SU-DHL-6 (cell line): ENCODE data around the gene GUF1.

ENCODE experiments used
- H2AFZ ChIP-seq: fragments of 200-600 bp; sonication (generic); 2 replicates; pipeline ENCODE4 v1.6.1; 2014; ENCODE audit warnings: low read depth, mild to moderate bottlenecking, moderate library complexity, mixed read lengths, antibody characterized with exemption, low read length; ENCODE audit not compliant: severe bottlenecking
- H3F3A ChIP-seq: fragments of 200-600 bp; shearing (Covaris generic); 2 replicates; pipeline ENCODE4 v1.6.0; 2016; ENCODE audit warnings: antibody characterized with exemption, mild to moderate bottlenecking; ENCODE audit not compliant: insufficient read depth
- H3K27ac ChIP-seq: fragments of 200-600 bp; sonication (generic); 2 replicates; pipeline ENCODE4 v1.5.1; 2016; ENCODE audit warnings: low read depth, mild to moderate bottlenecking, low read length, moderate library complexity, mixed read lengths
- H3K27me3 ChIP-seq: fragments of 200-600 bp; sonication (generic), shearing (Covaris generic); 2 replicates; pipeline ENCODE4 v1.6.0; 2014; ENCODE audit warnings: mild to moderate bottlenecking, low read length
- H3K36me3 ChIP-seq: fragments of 200-600 bp; sonication (generic); 2 replicates; pipeline ENCODE4 v1.6.1; 2014; ENCODE audit warnings: mild to moderate bottlenecking, low read length, mixed read lengths
- H3K4me2 ChIP-seq: fragments of 300-600, 200-600 bp; shearing (Covaris generic), sonication (generic); 2 replicates; pipeline ENCODE4 v1.6.0; 2014; ENCODE audit warnings: low read length, low read depth, mild to moderate bottlenecking; ENCODE audit not compliant: poor library complexity, severe bottlenecking
- H3K4me3 ChIP-seq: fragments of 200-600 bp; sonication (generic); 2 replicates; pipeline ENCODE4 v1.5.1; 2014; ENCODE audit warnings: antibody characterized with exemption, low read length, mild to moderate bottlenecking, mixed read lengths; ENCODE audit not compliant: insufficient read depth, poor library complexity, severe bottlenecking
- H3K79me2 ChIP-seq: fragments of 200-600 bp; sonication (generic); 2 replicates; pipeline ENCODE4 v1.6.1; 2014; ENCODE audit warnings: mild to moderate bottlenecking, low read length, moderate library complexity; ENCODE audit not compliant: insufficient read depth
- H3K9ac ChIP-seq: fragments of 200-600 bp; sonication (generic); 2 replicates; pipeline ENCODE4 v1.7.0; 2014; ENCODE audit warnings: mild to moderate bottlenecking, low read length
- H3K9me2 ChIP-seq: fragments of 200-600 bp; sonication (generic); replicated peaks from 2 replicates; pipeline ENCODE4 v1.6.1; 2014; ENCODE audit warnings: low read length; ENCODE audit not compliant: insufficient read depth
- H3K9me3 ChIP-seq: fragments of 200-600 bp; sonication (generic); 2 replicates; pipeline ENCODE4 v1.6.1; 2014; ENCODE audit warnings: low read length, mixed read lengths; ENCODE audit not compliant: insufficient read depth
- H4K20me1 ChIP-seq: fragments of 200-600 bp; sonication (generic); 2 replicates; pipeline ENCODE4 v1.6.1; 2014; ENCODE audit warnings: low read depth, mild to moderate bottlenecking, antibody characterized with exemption, low read length, moderate library complexity, mixed read lengths
- EZH2phosphoT487 ChIP-seq: fragments of 200-600 bp; sonication (generic), shearing (Covaris generic); conservative IDR thresholded peaks from 2 replicates; pipeline ENCODE4 v1.6.1; 2018; ENCODE audit warnings: mild to moderate bottlenecking, antibody characterized with exemption, low read length, moderate library complexity, mixed read lengths
- TF ChIP-seq, protein P1 (sequence below): fragments of 200-600 bp; sonication (generic); IDR thresholded peaks from one replicate; pipeline ENCODE4 v1.5.1; 2017; ENCODE audit warnings: antibody characterized with exemption, mild to moderate bottlenecking, low read length, moderate library complexity; ENCODE audit not compliant: insufficient read depth, poor library complexity, severe bottlenecking

GUF1 gene

DNA sequence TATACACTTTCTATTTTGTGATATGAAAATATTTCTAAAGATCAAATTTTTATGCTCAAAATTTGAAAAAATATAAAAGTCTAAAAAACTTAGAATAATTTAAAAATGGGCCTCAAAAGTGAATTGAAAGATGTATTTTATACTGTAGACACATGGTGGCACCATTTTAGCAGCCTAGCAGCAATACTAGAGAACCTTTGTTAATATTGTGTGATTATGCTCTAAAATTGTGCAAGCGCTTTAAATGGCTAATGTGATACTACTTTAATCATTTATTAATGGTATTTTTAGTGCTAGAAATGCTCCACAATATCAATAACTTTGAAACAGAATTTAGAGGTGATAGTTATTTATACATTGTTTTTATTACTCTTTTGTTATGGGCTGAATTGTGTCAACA lies 3.7 kb upstream of the GUF1 start:
- Histone ChIP-seq H2AFZ (no peak overlapping the region), H3K9ac (no peak overlapping the region), H4K20me1 (no peaks in the 10 kb centered on the region), H3K79me2 (peaks cover 12% of the 10 kb centered on the region), H3K4me3 (no peak overlapping the region), H3K9me2 (no peaks in the 10 kb centered on the region), H3K36me3 (no peaks in the 10 kb centered on the region), H3F3A (no peaks in the 10 kb centered on the region), H3K27me3 (no peaks in the 10 kb centered on the region), H3K9me3 (no peaks in the 10 kb centered on the region), H3K27ac (no peak overlapping the region), H3K4me2 (no peak overlapping the region)
- no peak for TF ChIP-seq EZH2phosphoT487
- TF ChIP-seq, protein P1, sequence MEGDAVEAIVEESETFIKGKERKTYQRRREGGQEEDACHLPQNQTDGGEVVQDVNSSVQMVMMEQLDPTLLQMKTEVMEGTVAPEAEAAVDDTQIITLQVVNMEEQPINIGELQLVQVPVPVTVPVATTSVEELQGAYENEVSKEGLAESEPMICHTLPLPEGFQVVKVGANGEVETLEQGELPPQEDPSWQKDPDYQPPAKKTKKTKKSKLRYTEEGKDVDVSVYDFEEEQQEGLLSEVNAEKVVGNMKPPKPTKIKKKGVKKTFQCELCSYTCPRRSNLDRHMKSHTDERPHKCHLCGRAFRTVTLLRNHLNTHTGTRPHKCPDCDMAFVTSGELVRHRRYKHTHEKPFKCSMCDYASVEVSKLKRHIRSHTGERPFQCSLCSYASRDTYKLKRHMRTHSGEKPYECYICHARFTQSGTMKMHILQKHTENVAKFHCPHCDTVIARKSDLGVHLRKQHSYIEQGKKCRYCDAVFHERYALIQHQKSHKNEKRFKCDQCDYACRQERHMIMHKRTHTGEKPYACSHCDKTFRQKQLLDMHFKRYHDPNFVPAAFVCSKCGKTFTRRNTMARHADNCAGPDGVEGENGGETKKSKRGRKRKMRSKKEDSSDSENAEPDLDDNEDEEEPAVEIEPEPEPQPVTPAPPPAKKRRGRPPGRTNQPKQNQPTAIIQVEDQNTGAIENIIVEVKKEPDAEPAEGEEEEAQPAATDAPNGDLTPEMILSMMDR = no peak

DNA sequence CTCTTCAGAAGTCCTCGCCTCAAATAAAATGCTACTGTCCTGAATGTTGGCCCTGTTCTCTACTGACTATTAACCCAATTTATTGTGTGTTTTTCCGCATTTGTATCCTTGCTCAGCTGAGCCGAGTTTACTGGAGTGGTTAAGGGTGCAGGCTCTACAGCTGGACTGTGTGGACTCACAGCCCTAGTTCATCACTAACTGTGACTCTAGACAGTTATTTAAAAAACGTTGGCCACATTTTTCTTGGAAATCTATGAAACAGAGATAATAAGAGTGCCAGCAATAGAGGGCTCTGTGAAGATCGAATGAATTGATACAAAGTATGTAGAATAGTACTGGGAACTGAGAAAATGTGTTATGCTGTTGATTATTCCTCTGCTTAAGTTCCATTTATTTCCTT lies 2.9 kb upstream of the GUF1 start:
- H3F3A ChIP-seq = peaks cover 2% of the 10 kb centered on the region; the same call in 1 of the 2 replicates
- H2AFZ ChIP-seq = no peak overlapping the region
- H3K4me2 ChIP-seq = no peak overlapping the region
- no peaks in the 10 kb centered on the region for H3K9me3 ChIP-seq
- H3K9ac ChIP-seq = no peak overlapping the region
- no peaks in the 10 kb centered on the region for H3K27me3 ChIP-seq
- H3K4me3 ChIP-seq = no peak overlapping the region
- no peaks in the 10 kb centered on the region; the same call in 1 of the 2 replicates for H4K20me1 ChIP-seq
- no peak for TF ChIP-seq EZH2phosphoT487
- TF ChIP-seq, protein P1 = no peak
- no peaks in the 10 kb centered on the region for H3K36me3 ChIP-seq
- H3K79me2 ChIP-seq = peaks cover 21% of the 10 kb centered on the region
- no peaks in the 10 kb centered on the region for H3K9me2 ChIP-seq
- H3K27ac ChIP-seq = no peak overlapping the region

DNA sequence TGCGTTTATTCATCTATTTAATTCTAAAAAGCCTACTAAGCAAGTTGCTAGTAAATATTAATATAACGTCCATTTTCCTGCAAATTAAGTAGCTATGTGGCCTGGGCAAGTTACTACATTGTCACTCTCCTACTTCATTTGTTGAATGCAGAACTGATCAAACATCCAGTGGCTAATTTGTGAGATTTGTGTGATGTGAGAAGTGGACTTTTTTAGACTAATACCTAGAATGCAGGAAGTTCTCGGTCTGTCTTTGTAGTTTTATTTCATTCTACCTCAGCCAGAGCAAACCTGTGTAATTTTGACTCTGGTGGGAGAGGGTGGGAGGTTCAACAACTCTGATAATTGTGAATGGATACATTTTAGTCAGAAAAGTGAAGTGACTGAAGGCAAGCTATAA lies 840 bp downstream of the GUF1 start:
- Histone ChIP-seq H2AFZ (peak overlapping the region; percentile 97), H3K9ac (peak overlapping the region; percentile 86), H3K27me3 (no peaks in the 10 kb centered on the region), H3K4me3 (peak overlapping the region; percentile 77), H3K79me2 (peaks cover 37% of the 10 kb centered on the region), H3K36me3 (peaks cover 26% of the 10 kb centered on the region), H3K9me2 (no peaks in the 10 kb centered on the region), H3K9me3 (no peaks in the 10 kb centered on the region), H3F3A (peaks cover 9% of the 10 kb centered on the region; the same call in 1 of the 2 replicates), H3K4me2 (peak overlapping the region; percentile 91), H4K20me1 (no peaks in the 10 kb centered on the region; the same call in 1 of the 2 replicates), H3K27ac (peak overlapping the region; percentile 61)
- TF ChIP-seq, protein P1 = no peak
- TF ChIP-seq EZH2phosphoT487 = no peak
